Adipocyte (in vitro differentiated cells): ENCODE results near the gene OBSCN.
A peak's percentile ranks its signal among the peaks of the same experiment; 100 is the strongest.

Experiments
- DNase-seq: peaks from one replicate; pipeline ENCODE4 v3.0.0-alpha.2; 2015; ENCODE audit warnings: low read depth
- H3K27me3 ChIP-seq: replicated peaks from 2 replicates; pipeline ENCODE4 v1.7.0; 2013; ENCODE audit warnings: mild to moderate bottlenecking, low read length, moderate library complexity; ENCODE audit not compliant: control insufficient read depth, insufficient read depth
- H3K36me3 ChIP-seq: 2 replicates; pipeline ENCODE4 v1.7.0; 2013; ENCODE audit warnings: low read length, mild to moderate bottlenecking, moderate library complexity; ENCODE audit not compliant: control insufficient read depth, insufficient read depth, severe bottlenecking
- H3K4me1 ChIP-seq: 2 replicates; pipeline ENCODE4 v1.7.0; 2013; ENCODE audit warnings: mild to moderate bottlenecking, low read length, moderate library complexity; ENCODE audit not compliant: control insufficient read depth, insufficient read depth
- H3K4me3 ChIP-seq: 2 replicates; pipeline ENCODE4 v1.7.0; 2013; ENCODE audit warnings: mild to moderate bottlenecking, low read length, moderate library complexity
- H3K9ac ChIP-seq: 2 replicates; pipeline ENCODE4 v1.7.0; 2013; ENCODE audit warnings: mild to moderate bottlenecking, low read length, moderate library complexity
- H3K9me3 ChIP-seq: 2 replicates; pipeline ENCODE4 v1.7.0; 2013; ENCODE audit warnings: mild to moderate bottlenecking, low read length, moderate library complexity; ENCODE audit not compliant: control insufficient read depth

The OBSCN gene

DNA sequence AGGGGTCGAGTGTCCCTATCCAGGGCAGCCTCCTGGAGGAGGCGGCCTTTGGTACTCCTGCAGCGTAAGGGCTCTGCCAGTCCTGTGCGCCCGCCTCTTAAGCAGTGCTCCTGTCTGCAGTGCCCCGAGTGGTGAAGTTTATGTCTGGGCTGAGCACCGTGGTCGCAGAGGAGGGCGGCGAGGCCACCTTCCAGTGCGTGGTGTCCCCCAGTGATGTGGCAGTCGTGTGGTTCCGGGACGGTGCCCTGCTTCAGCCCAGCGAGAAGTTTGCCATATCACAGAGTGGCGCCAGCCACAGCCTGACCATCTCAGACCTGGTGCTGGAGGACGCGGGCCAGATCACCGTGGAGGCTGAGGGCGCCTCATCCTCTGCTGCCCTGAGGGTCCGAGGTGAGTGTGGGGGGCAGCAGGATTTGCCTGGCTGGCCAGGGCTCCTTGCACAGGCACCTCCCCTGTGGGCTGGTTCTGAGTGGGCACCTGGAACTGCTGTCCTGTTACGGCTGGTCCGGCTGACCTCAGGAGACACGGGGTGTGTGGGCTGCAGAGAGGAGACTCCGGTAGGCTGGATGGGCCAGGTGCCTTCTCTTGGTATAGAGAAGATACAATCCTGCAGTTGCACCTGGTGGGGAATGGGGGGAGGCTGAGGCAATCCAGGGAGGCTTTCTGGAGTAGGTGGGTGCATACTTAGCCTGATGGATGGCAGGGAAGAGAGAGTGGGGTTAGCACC lies 66.8 kb downstream of the OBSCN start:
- no peaks in the 10 kb centered on the region for H3K27me3 ChIP-seq
- peaks cover 6% of the 10 kb centered on the region for H3K4me1 ChIP-seq
- H3K9ac ChIP-seq, result peak overlapping the region; percentile 84
- H3K9me3 ChIP-seq, result no peaks in the 10 kb centered on the region
- DNase-seq, result no peak
- H3K36me3 ChIP-seq, result no peaks in the 10 kb centered on the region
- H3K4me3 ChIP-seq, result peak overlapping the region; percentile 82

DNA sequence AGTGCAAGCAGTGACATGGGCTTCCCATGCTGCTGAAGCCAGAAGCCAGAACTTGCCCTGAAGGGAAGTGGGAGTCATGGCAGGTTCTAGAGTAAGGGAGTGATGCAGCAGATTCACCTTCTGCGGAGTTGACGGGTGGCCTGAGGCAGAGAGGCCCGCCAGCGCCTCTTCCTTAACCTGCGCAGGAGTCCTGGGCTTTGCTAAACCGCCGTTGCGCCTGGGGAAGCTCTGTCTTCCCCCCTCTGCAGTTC lies 67.3 kb downstream of the OBSCN start:
- Histone ChIP-seq H3K4me3 (peak overlapping the region; percentile 82), H3K4me1 (peaks cover 5% of the 10 kb centered on the region), H3K9me3 (no peaks in the 10 kb centered on the region), H3K9ac (peak overlapping the region; percentile 84), H3K27me3 (no peaks in the 10 kb centered on the region), H3K36me3 (no peaks in the 10 kb centered on the region)
- DNase-seq, result no peak

DNA sequence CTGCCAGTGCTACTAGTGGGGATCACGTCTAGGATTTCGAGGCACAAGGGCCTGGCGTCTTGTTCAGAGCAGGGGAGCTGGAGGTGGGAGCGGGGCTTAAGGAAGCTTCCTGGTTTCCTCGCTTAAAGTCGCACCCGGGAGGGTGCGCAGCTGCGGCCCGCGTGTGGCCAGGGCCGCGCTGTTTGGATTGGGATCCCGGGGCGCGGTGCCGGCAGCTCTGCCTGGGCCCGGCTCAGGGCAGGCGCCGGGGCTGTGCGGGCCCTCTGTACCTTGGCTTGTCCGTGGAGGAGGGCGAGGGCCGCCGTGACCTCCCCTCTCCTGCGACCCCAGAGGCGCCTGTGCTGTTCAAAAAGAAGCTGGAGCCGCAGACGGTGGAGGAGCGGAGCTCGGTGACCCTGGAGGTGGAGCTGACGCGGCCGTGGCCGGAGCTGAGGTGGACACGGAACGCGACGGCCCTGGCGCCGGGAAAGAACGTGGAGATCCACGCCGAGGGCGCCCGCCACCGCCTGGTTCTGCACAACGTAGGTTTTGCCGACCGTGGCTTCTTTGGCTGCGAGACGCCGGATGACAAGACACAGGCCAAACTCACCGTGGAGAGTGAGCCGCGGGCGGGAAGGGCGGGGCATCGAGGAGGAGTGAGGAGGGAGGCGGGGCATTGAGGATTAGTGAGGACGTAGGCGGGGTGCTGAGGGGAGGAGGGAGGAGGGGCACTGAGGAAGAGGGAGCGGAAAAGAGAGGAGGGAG lies 67.8 kb downstream of the OBSCN start:
- H3K4me3 ChIP-seq, result peak overlapping the region; percentile 82
- H3K9me3 ChIP-seq, result no peaks in the 10 kb centered on the region
- H3K36me3 ChIP-seq, result no peaks in the 10 kb centered on the region
- H3K27me3 ChIP-seq, result no peaks in the 10 kb centered on the region
- H3K9ac ChIP-seq, result peak overlapping the region; percentile 84
- H3K4me1 ChIP-seq, result peaks cover 3% of the 10 kb centered on the region
- DNase-seq, result peak; percentile 94

DNA sequence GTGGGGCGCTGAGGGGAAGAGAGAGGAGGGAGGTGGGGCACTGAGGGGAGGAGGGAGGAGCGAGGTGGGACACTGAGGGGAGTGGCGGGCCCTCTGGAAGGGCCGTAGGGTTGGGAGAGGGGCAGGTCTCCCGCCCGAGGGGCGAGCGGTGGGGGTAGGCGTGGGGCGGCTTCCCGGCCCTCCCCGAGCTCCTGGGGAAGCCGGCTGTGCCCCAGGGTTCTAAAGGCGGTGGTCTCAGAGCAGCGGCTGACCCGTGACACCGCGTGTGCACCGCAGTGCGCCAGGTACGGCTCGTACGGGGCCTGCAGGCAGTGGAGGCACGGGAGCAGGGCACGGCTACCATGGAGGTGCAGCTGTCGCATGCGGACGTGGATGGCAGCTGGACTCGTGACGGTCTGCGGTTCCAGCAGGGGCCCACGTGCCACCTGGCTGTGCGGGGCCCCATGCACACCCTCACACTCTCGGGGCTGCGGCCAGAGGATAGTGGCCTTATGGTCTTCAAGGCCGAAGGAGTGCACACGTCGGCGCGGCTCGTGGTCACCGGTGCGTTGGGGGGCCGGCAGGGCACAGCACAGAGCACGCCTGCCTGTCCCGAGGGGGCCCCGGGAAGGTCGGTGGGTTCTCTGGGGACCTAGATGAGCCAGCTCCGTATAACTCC lies 68.5 kb downstream of the OBSCN start:
- Histone ChIP-seq H3K9me3 (no peaks in the 10 kb centered on the region), H3K4me1 (peaks cover 3% of the 10 kb centered on the region), H3K27me3 (no peaks in the 10 kb centered on the region), H3K36me3 (no peaks in the 10 kb centered on the region), H3K4me3 (peak overlapping the region; percentile 65), H3K9ac (no peak overlapping the region)
- DNase-seq, result no peak

DNA sequence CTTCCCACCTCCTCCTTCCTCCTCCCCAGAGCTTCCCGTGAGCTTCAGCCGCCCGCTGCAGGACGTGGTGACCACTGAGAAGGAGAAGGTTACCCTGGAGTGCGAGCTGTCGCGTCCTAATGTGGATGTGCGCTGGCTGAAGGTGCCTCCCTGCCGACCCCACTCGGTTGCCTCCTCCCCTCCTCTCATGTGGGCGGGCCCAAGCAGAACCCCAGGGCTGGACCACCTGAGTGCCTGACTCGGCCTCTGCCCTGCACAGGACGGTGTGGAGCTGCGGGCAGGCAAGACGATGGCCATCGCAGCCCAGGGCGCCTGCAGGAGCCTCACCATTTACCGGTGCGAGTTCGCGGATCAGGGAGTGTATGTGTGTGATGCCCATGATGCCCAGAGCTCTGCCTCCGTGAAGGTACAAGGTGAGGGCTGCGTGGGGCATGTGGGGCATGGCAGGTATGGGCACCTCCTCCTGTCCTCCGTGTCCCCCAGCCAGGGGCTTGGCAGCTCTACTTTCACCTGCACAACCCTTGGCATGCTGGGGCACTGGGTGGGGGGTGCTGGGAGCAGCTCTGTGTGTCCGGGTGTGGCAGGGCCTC lies 69.2 kb downstream of the OBSCN start:
- H3K9me3 ChIP-seq, result no peaks in the 10 kb centered on the region
- H3K4me3 ChIP-seq, result no peak overlapping the region
- no peaks in the 10 kb centered on the region for H3K27me3 ChIP-seq
- no peak overlapping the region for H3K9ac ChIP-seq
- no peaks in the 10 kb centered on the region for H3K36me3 ChIP-seq
- DNase-seq, result no peak
- peaks cover 3% of the 10 kb centered on the region for H3K4me1 ChIP-seq

DNA sequence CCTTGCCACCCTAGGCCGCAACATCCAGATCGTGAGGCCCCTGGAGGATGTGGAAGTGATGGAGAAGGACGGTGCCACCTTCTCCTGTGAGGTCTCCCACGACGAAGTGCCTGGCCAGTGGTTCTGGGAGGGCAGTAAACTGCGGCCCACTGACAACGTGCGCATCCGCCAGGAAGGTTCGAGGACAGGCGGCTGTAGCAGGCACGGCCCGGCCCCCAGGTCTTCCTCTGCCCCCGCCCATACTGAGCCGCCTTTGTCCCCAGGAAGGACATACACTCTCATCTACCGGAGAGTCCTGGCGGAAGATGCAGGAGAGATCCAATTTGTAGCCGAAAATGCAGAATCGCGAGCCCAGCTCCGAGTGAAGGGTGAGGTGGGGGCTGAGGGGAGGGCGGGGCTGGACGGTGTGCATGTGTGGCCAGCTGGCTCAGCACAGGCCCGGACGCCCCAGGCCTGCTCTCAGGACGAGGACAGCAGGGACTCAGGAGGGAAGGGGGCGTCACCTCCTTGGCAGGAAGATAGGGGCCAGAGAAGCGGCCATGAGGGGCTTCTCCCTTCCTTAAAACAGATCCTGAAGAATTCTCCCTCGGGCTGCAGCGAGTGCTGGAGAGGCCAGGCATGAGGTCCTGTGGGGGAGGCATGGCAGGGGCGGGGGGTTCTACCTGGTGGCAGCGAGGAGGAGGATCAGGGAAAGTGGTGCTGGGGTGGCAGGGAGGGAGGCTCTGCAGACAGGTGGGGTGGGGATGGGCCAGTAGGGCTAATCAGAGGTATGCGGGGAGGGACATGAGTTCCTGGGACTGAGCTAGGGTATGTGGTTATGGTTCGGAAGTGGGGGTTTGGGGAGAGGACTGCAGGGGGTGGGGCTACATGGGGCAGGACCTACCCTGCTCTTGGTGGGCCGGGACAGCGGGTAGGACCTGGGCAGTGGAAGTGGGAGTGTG lies 69.9 kb downstream of the OBSCN start:
- Histone ChIP-seq H3K9ac (no peak overlapping the region), H3K36me3 (no peaks in the 10 kb centered on the region), H3K4me3 (no peak overlapping the region), H3K4me1 (peaks cover 3% of the 10 kb centered on the region), H3K27me3 (no peaks in the 10 kb centered on the region), H3K9me3 (no peaks in the 10 kb centered on the region)
- DNase-seq, result no peak

DNA sequence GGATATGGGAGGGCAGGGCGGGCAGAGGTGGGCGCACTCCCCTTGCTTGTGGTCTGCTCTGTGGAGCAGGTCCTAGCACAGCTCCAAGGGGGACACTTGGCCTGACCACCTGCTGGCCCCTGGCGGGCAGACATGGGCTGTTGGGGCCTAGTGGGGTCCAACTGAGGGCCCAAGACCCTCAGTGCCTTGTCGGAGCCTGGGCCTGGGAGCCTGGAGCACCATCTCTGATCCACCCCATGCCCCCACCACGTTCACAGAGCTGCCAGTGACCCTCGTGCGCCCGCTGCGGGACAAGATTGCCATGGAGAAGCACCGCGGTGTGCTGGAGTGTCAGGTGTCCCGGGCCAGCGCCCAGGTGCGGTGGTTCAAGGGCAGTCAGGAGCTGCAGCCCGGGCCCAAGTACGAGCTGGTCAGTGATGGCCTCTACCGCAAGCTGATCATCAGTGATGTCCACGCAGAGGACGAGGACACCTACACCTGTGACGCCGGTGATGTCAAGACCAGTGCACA lies 70.6 kb downstream of the OBSCN start:
- H3K9ac ChIP-seq, result no peak overlapping the region
- DNase-seq, result no peak
- no peaks in the 10 kb centered on the region for H3K36me3 ChIP-seq

DNA sequence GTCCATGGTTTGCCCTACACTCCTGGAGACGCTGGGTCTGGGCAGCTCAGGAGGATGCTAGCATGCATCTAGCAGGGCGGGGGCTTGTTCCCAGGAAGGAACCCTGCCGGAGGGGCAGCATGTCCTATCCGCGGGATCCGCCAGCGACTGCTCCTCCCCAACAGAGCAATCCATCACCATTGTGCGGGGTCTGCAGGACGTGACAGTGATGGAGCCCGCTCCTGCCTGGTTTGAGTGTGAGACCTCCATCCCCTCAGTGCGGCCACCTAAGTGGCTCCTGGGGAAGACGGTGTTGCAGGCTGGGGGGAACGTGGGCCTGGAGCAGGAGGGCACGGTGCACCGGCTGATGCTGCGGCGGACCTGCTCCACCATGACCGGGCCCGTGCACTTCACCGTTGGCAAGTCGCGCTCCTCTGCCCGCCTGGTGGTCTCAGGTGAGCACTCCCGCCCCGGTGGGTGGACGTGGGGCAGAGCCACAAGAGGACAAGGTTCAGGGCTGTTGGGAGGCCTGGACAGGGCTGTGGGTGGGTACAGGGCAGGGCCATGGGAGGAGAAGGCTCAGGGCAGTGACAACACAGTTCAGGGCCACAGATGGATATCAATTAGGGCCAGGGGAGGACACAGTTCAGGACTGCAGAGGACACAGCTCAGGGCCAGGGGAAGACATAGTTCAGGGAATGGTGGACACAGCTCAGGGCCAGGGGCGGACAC lies 71.3 kb downstream of the OBSCN start:
- no peak for DNase-seq

More for the DNA sequence above, 70.6 kb downstream of the OBSCN start:
- Histone ChIP-seq H3K27me3 (no peaks in the 10 kb centered on the region), H3K4me3 (no peak overlapping the region), H3K9me3 (no peaks in the 10 kb centered on the region), H3K4me1 (peaks cover 3% of the 10 kb centered on the region)

DNA sequence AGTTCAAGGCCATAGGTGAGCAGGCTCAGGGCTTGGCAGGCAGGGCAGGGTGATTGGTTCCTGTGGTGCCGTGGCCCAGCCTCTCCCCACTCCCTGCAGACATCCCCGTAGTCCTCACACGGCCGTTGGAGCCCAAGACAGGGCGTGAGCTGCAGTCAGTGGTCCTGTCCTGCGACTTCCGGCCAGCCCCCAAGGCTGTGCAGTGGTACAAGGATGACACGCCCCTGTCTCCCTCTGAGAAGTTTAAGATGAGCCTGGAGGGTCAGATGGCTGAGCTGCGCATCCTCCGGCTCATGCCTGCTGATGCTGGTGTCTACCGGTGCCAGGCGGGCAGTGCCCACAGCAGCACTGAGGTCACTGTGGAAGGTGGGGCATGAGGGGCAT lies 71.9 kb downstream of the OBSCN start:
- no peak for DNase-seq
- no peaks in the 10 kb centered on the region for H3K36me3 ChIP-seq
- H3K9me3 ChIP-seq, result no peaks in the 10 kb centered on the region
- peaks cover 3% of the 10 kb centered on the region for H3K4me1 ChIP-seq
- H3K4me3 ChIP-seq, result no peak overlapping the region
- H3K9ac ChIP-seq, result no peak overlapping the region
- H3K27me3 ChIP-seq, result no peaks in the 10 kb centered on the region

More for the DNA sequence above, 71.3 kb downstream of the OBSCN start:
- H3K27me3 ChIP-seq, result no peaks in the 10 kb centered on the region
- H3K4me3 ChIP-seq, result no peak overlapping the region
- H3K4me1 ChIP-seq, result peaks cover 3% of the 10 kb centered on the region
- no peak overlapping the region for H3K9ac ChIP-seq
- H3K9me3 ChIP-seq, result no peaks in the 10 kb centered on the region
- no peaks in the 10 kb centered on the region for H3K36me3 ChIP-seq
